HG02970 (cell line): ENCODE data around the gene SMURF1.

ENCODE experiments used
- ATAC-seq: cut with Tn5 transposase; IDR thresholded peaks from one replicate; pipeline ENCODE4 v1.9.1; 2021; ENCODE audit warnings: mild to moderate bottlenecking, moderate library complexity, moderate number of reproducible peaks; ENCODE audit not compliant: unreplicated experiment, low FRiP score

Gene SMURF1

DNA sequence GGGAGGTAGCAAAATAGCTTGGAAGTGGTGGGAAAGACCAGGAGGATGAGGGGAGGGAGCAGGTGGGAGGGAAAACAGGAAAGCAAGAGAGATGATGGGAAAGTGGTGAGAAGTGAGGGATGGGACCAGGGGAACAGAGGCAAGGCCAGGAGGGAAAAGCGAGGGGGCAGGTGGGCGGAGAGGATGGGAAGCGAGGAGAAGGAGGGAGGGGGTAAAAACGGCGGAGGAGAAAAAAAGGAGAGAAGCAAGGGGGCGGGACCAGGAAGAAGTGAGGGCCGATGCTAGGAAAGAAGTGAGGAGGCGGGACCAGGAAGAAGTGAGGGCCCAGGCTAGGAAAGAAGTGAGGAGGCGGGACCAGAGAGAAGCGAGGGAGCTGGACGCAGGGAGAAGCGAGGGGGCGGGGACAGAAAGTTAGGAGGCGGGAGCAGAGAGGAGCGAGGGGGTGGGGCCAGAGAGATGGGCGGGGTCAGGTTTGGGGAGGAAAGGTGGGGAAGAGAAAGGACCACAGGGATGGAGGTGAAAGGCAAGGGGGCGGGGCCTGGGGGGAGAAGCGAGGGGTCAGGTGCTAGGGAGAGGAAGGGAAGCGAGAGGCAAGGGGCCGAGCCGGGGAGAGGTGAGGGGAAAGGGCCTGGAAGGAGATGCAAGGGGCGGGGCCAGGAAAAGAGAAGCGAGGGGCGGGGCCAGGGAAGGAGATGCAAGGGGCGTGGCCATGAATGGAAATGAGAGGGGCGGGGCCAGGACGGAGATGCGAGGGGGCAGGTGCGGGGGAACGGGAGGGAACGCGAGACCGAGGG is 984 bp downstream of the SMURF1 start:
- peak; percentile 27 for ATAC-seq

GRCh38 chr7:99141841-99142726 is 1.8 kb downstream of the SMURF1 start:
- ATAC-seq = no peak

GRCh38 chr7:99141334-99141733 is 2.6 kb downstream of the SMURF1 start:
- no peak for ATAC-seq

DNA sequence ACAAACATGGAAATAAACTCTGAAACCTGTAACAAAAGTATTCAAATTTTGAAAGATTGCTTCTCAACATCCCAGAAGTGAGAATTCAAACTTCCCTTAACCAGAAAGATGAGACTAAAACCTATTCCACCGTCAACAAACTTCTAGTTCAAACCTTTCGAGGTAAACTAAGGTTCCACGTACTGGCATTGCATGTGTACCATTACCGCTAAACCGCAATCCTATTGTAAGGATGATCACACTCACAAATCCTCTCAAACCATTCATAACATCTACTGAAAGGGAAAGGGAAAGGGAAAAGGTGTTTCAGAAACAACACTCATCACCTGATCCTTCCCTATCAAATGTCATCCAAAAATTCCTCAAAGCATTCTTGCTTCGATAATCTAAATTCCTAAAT is 3.1 kb downstream of the SMURF1 start:
- no peak for ATAC-seq

GRCh38 chr7:99139036-99139435 is 4.9 kb downstream of the SMURF1 start:
- ATAC-seq = no peak

DNA sequence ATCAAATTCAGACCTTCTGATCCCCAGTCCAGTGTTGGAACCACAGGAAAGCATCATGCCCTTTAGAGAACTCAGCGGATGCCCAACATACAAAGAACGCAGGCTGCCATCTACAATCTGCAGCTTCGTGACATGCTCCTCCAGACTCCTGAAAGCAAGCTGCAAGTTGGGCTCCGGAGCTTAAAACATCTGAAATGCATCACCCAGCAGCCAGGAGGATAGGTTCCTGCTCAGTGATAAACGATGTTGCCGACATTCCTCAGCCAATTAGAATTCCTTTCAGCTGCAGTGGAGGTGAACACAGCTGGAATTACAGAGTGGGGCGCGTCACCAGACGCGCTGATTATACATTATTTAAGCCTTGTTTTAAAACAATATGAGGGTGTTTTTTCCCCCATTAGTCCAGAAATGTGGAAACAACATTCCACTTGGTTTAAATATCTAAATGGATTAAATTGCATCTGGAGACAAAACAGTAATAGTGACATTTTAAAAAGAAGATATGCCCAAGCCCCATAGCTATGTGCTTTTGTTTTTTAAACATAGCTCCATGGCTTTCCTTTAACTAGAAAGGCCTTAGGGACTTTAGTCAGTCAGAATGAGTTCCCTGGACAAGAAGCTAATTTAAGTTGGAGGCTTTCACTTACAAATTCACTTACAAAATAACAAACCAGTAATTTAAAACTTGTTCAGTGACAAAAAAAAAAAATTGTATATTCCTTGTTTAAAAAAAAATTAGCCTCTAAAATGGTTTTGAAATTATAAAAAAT is 6.3 kb downstream of the SMURF1 start:
- no peak for ATAC-seq

GRCh38 chr7:99135938-99136337 is 8.0 kb downstream of the SMURF1 start:
- ATAC-seq = no peak

- ATAC-seq = no peak
Observed at GRCh38 chr7:99133766-99134564, 9.9 kb downstream of the SMURF1 start.

GRCh38 chr7:99132595-99133321 is 11.2 kb downstream of the SMURF1 start:
- no peak for ATAC-seq

DNA sequence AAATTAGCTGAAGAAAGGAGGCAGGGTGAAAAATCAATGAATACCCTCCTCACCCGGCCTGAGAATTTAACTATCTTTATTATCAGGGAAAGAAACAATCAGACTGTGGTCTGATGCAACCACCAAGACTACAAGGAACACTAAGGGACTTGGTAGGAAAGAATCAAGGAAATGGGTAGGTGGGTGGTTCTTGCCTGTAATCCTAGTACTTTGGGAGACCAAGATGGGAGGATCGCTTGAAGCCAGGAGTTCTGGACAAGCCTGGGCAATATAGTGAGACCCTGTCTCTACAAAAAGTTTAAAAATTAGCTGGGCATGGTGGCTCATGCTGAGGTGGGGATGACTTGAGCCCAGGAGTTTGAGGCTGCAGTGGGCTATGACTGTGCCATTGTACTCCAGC is 12.6 kb downstream of the SMURF1 start:
- ATAC-seq = no peak

- ATAC-seq = no peak
Observed at GRCh38 chr7:99129536-99129935, 14.4 kb downstream of the SMURF1 start.

DNA sequence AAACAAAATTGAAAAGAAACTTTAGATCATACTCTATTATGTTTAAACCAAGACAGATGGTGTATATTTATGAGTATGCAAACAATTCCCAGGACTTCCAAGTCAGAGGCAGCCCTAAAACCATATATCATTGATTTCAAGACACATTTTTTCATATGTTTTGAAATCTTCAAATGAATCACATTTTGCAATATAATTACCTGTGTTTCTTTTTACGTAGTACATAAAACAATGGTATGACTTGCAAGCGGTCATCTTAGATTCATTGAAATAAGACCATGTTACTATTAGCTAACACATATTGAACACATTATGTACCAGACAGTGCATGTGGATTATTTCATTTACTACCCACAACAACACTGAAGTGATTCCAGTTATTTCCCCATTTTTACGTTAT is 14.9 kb downstream of the SMURF1 start:
- no peak for ATAC-seq

DNA sequence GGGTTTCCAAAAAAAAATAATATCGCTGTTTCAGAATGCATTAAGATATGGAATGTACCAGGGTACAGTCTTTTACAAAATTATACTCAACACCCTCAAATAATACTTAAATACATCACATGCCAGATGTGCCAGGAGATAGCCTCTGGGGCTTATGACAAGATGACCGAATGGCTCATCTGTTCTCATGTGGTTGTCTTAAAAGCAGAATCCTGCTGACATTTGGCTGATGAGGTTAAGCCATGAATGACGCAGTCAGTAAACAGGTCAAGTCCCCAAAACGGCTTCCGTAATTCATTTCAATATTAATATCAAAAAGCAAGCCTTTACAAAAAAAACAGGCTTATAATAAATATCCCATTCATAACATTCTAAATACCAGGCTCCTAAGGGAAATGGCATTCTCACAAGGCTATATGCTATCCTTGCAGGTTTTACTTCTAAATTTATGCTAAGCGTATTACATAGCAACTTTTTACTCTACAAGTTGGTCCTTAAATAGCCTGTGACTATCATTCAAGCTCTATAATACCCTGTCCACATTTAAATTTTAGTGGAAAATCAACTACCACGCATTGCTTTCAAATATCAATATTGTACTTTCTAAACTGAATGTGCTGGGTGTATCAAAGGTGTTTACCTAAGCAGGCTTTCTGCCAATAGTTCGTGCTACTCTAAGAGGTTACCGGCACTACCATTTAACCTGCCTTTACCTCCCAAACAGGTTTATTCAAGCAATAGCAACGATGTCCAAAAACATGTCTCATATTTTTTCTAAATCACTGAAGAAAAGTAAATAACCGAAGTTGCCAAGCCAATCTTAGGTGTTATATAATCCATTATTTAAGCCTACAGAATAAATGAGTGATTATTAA is 15.6 kb downstream of the SMURF1 start:
- no peak for ATAC-seq

DNA sequence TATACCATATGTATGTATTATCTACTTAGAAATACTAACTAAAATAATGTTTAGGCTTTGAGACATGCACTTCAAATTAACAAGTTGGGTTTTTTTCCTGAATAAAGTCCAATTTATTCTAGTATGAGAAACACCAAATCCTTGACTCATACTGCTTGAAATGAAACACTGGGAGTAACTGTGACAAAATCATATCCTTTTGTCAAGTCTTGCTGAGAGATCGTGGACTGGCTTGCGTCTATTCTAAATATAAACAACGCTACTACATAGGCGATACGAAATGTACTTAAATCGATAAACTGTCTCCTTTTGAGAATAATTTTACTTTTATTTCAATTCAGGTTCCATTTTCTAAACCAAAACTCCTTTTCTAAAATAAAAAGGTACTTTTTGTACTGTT is 16.3 kb downstream of the SMURF1 start:
- ATAC-seq = no peak

DNA sequence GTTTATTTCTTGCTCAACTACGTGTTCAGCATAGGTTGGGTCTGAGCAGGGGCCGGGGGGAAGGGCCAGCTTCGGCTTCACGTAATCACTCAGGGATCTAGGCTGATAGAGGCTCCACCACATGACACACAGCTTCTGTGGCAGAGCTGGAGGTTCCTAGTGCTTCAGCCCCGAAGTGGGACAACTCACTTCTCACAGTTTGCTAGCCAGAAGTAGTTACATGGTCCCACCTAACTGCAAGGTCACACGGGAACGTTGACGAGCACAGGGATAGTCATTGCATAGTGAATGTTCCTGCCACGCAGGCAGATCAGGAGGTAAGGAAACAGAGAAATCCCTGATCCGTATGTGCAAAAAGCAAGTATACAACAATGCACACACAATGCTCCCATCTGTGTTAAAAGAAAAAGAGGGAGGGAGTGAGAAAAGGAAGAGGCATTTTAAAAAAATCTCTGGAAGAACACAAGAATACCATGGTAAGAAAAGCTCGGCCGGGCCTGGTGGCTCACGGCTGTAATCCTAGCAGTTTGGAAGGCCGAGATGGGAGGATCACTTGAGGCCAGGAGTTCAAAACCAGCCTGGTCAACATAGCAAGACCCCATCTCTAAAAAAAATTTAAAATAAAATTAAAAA is 16.9 kb downstream of the SMURF1 start:
- ATAC-seq = no peak

- no peak for ATAC-seq
Observed at GRCh38 chr7:99125505-99125865, 18.4 kb downstream of the SMURF1 start.

DNA sequence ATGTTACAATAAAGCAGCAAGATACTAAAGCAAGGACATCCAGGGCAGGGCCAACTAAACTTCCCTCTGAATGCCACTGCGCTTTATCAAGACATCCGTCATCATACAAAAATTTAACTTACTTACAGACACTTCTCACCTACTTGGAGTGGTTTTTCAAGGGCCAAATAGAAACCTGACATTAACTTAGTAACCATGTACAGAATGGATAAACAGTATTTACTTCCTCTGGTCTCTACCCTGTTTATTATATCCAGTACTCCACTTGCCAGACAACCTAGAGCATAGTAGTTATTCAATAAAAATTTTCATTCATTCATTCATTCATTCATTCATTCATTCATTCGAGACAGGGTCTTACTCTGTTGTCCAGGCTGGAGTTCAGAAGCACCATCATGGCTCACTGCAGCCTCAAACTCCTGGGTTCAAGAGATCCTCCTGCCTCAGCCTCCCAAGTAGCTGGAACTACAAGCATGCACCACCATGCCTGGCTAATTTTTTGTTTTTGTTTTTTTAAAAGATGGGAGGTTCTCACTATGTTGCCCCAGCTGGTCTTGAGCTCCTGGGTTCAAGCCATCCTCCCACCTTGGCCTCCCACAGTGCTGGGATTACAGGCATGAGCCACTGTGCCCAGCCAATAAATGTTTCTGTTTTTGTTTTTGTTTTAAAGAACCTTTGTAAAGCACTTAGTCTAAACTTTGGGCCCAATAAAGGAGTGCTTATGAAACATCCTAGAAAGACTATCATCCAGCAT is 19.0 kb downstream of the SMURF1 start:
- ATAC-seq = no peak
